HepG2 (cell line): Measurements from ENCODE around the gene CCSER2. TPM values are rescaled to one million over a fixed set of nuclear protein-coding genes. Genes with fewer than 3 reads are reported as not detected.

Experiments used
- ATAC-seq: fragments of 200-7000 bp; cut with Tn5 transposase; 3 replicates; pipeline ENCODE4 v1.9.1; 2020; ENCODE audit warnings: mild to moderate bottlenecking, moderate library complexity
- BruUV-seq: library from RNA; stranded (reverse); fragments of 400-500 nt; replicated peaks from 2 replicates; lab custom pipeline; 2021; lab: Mats Ljungman, UMichigan
- CTCF ChIA-PET: fragments of 300-600 bp; formaldehyde crosslinking; extraction: SDS; loops from one replicate; lab custom pipeline; 2021; ENCODE audit warnings: low total read pairs, inconsistent platforms, low intra/inter-chr PET ratio; lab: Yijun Ruan, JAX
- POLR2A ChIA-PET: fragments of 350-600 bp; sonication (Branson Sonifier 250); formaldehyde crosslinking; loops from one replicate; lab custom pipeline; 2020; ENCODE audit warnings: antibody characterized with exemption, inconsistent platforms; lab: Yijun Ruan, JAX
- DNase-seq: peaks from one replicate; pipeline ENCODE4 v3.0.0-alpha.2; 2015; ENCODE audit warnings: low spot score
- FAIRE-seq: peaks from 3 replicates; lab custom pipeline; 2011; peaks lifted over from hg19 to GRCh38; lab: Jason Lieb, UNC
- H2AFZ ChIP-seq: one replicate; pipeline ENCODE4 v1.6.1; 2011; ENCODE audit warnings: low read length, inconsistent platforms
- H3K27ac ChIP-seq: fragments of 300-600 bp; 3 replicates; pipeline ENCODE4 v1.8.0; 2011; ENCODE audit warnings: mixed run types, mild to moderate bottlenecking, mixed read lengths, low read length, inconsistent platforms; ENCODE audit not compliant: insufficient read depth; ENCODE audit errors: extremely low read length
- H3K27me3 ChIP-seq, 2 experiments: fragments of 200-600 bp in 1 of 2; 2 replicates in 1 of 2; 3 replicates in 1 of 2; pipeline versions ENCODE4 v1.6.0 to v1.8.0; 2011; ENCODE audit warnings: low read length in 2 of 2, mild to moderate bottlenecking in 2 of 2, moderate library complexity in 2 of 2, inconsistent platforms in 1 of 2; ENCODE audit not compliant: insufficient read depth in 2 of 2, control insufficient read depth in 1 of 2
- H3K36me3 ChIP-seq, 2 experiments: fragments of 200-600 bp in 1 of 2; replicated peaks in 1 of 2; 2 replicates in 1 of 2; 3 replicates in 1 of 2; pipeline versions ENCODE4 v1.5.1 to v1.8.0; 2011; ENCODE audit warnings: low read length in 2 of 2, inconsistent platforms in 1 of 2; ENCODE audit not compliant: insufficient read depth in 2 of 2, control insufficient read depth in 1 of 2
- H3K4me1 ChIP-seq: 2 replicates; pipeline ENCODE4 v1.5.1; 2012; ENCODE audit warnings: low read length, inconsistent platforms; ENCODE audit not compliant: insufficient read depth
- H3K4me2 ChIP-seq: 2 replicates; pipeline ENCODE4 v1.6.0; 2011; ENCODE audit warnings: low read depth, low read length, inconsistent platforms
- H3K4me3 ChIP-seq, 3 experiments: fragments of 200-600 bp in 1 of 3; sonication (generic), shearing (Covaris generic) in 1 of 3; replicated peaks in 1 of 3; 2 replicates each; pipeline ENCODE4 v1.5.1; 2011 to 2016; ENCODE audit warnings: low read length in 3 of 3, inconsistent platforms in 2 of 3, low read depth in 2 of 3, mild to moderate bottlenecking in 2 of 3, control low read depth in 1 of 3, mixed read lengths in 1 of 3; ENCODE audit not compliant: insufficient read depth in 1 of 3
- H3K79me2 ChIP-seq: one replicate; pipeline ENCODE4 v1.6.1; 2011; ENCODE audit warnings: low read length, inconsistent platforms; ENCODE audit not compliant: insufficient read depth
- H3K9ac ChIP-seq: 2 replicates; pipeline ENCODE4 v1.6.0; 2011; ENCODE audit warnings: mild to moderate bottlenecking, low read depth, low read length, inconsistent platforms; ENCODE audit not compliant: insufficient read depth
- H3K9me3 ChIP-seq: 2 replicates; pipeline ENCODE4 v1.5.1; 2012; ENCODE audit warnings: mild to moderate bottlenecking, low read length
- H4K20me1 ChIP-seq: 2 replicates; pipeline ENCODE4 v1.6.0; 2011; ENCODE audit warnings: inconsistent platforms, mild to moderate bottlenecking, low read length, moderate library complexity; ENCODE audit not compliant: insufficient read depth
- ELF4 ChIP-seq: sonication (generic); formaldehyde crosslinking; IDR thresholded peaks from 2 replicates; pipeline ENCODE4 v1.5.0; 2020; ENCODE audit warnings: missing genetic modification reagents, mild to moderate bottlenecking, moderate library complexity, borderline replicate concordance
- FOXJ3 ChIP-seq: sonication (generic); formaldehyde crosslinking; IDR thresholded peaks from 2 replicates; pipeline ENCODE4 v1.4.0; 2020; ENCODE audit warnings: missing genetic modification reagents, mild to moderate bottlenecking, borderline replicate concordance
- GFI1 ChIP-seq: sonication (generic); formaldehyde crosslinking; IDR thresholded peaks from 2 replicates; pipeline ENCODE4 v1.5.0; 2020; ENCODE audit warnings: missing genetic modification reagents, mild to moderate bottlenecking, borderline replicate concordance
- GLI4 ChIP-seq: sonication (generic); formaldehyde crosslinking; IDR thresholded peaks from 2 replicates; pipeline ENCODE4 v1.5.1; 2020; ENCODE audit warnings: missing genetic modification reagents, mild to moderate bottlenecking, moderate library complexity, borderline replicate concordance
- KDM1A ChIP-seq: IDR thresholded peaks from 2 replicates; pipeline ENCODE4 v1.6.1; 2016; ENCODE audit warnings: missing compliant biosample characterization
- MED1 ChIP-seq: sonication (generic); formaldehyde crosslinking; IDR thresholded peaks from 2 replicates; pipeline ENCODE4 v1.4.0; 2020; ENCODE audit warnings: missing genetic modification reagents
- MED13 ChIP-seq: sonication (generic); formaldehyde crosslinking; IDR thresholded peaks from 2 replicates; pipeline ENCODE4 v1.5.0; 2020; ENCODE audit warnings: missing genetic modification reagents
- RFXANK ChIP-seq: IDR thresholded peaks from 2 replicates; pipeline ENCODE4 v1.6.1; 2016
- SIX4 ChIP-seq: sonication (generic); formaldehyde crosslinking; IDR thresholded peaks from 2 replicates; pipeline ENCODE4 v1.4.0; 2020; ENCODE audit warnings: missing genetic modification reagents
- SMARCE1 ChIP-seq: fragments of 450-650 bp; IDR thresholded peaks from 2 replicates; pipeline ENCODE4 v1.6.1; 2017; ENCODE audit warnings: borderline replicate concordance
- SRSF4 ChIP-seq: fragments of 200-400 bp; formaldehyde crosslinking; IDR thresholded peaks from one replicate; pipeline ENCODE4 v1.6.1; 2018; ENCODE audit warnings: mild to moderate bottlenecking, low read depth, low read length, moderate library complexity; ENCODE audit not compliant: poor library complexity, severe bottlenecking
- ZNF432 ChIP-seq: sonication (generic); formaldehyde crosslinking; IDR thresholded peaks from 2 replicates; pipeline ENCODE4 v1.5.0; 2020; ENCODE audit warnings: missing genetic modification reagents, mild to moderate bottlenecking, borderline replicate concordance
- ZNF567 ChIP-seq: sonication (generic); formaldehyde crosslinking; IDR thresholded peaks from 2 replicates; pipeline ENCODE4 v1.8.1; 2023; ENCODE audit warnings: mild to moderate bottlenecking, missing genetic modification reagents, borderline replicate concordance
- ZNF883 ChIP-seq: sonication (generic); formaldehyde crosslinking; IDR thresholded peaks from 2 replicates; pipeline ENCODE4 v1.5.1; 2020; ENCODE audit warnings: mild to moderate bottlenecking, missing genetic modification reagents; ENCODE audit errors: not compliant biosample characterization
- WGBS: methylation state at CpG from one replicate; pipeline ENCODE4 v1.1.6; 2017; ENCODE audit warnings: low lambda C conversion rate; 5-methylcytosine and 5-hydroxymethylcytosine counted together
- in situ Hi-C: cut with HindIII; loops from 2 replicates; pipeline ENCODE4 v1.10.0; 2017; ENCODE audit warnings: low pct_unique_long_range_greater_than_20kb; ENCODE audit not compliant: extremely low pct_ligation_motif_present
- intact Hi-C: fragments of 100-400 bp; cut with micrococcal nuclease; formaldehyde crosslinking; loops from one replicate; pipeline ENCODE4 v1.10.0; 2022; ENCODE audit not compliant: unreplicated experiment
- polyA plus RNA-seq, 8 experiments: library from polyadenylated mRNA; depleted of rRNA in 3 of 8; stranded (reverse) in 7 of 8; unstranded in 1 of 8; fragments of >200 nt; fragmentation: Illumina TruSeq in 4 of 8; extraction: Trizol in 4 of 8; gene quantifications; 2 replicates each; pipeline versions ENCODE4 v1.2.1 to v1.2.3, GENCODE V29; 2011 to 2016; ENCODE audit warnings: low read depth in 4 of 8, missing spikeins in 1 of 8, mixed read lengths in 1 of 8; ENCODE audit not compliant: insufficient read depth in 1 of 8
- total RNA-seq, 5 experiments: library from RNA; depleted of rRNA; stranded (reverse); fragments of >200 nt; fragmentation: Illumina TruSeq; extraction: Trizol; gene quantifications; 2 replicates each; pipeline ENCODE4 v1.2.3, GENCODE V29; 2016; ENCODE audit warnings: low read depth in 1 of 5
- TF ChIP-seq, protein P1 (sequence below): IDR thresholded peaks from 2 replicates; pipeline ENCODE4 v1.6.1; 2016; ENCODE audit warnings: mild to moderate bottlenecking, missing biosample characterization, missing genetic modification reagents
- TF ChIP-seq, protein P2 (sequence below): sonication (generic); formaldehyde crosslinking; IDR thresholded peaks from 2 replicates; pipeline ENCODE4 v1.4.0; 2020; ENCODE audit warnings: missing genetic modification reagents
- TF ChIP-seq, protein P3 (sequence below): IDR thresholded peaks from 2 replicates; pipeline ENCODE4 v1.6.1; 2016; ENCODE audit warnings: mild to moderate bottlenecking
- TF ChIP-seq, protein P4 (sequence below): sonication (generic); formaldehyde crosslinking; IDR thresholded peaks from 2 replicates; pipeline ENCODE4 v1.4.0; 2020; ENCODE audit warnings: mild to moderate bottlenecking, low read depth, missing genetic modification reagents

Gene CCSER2
- total and polyA plus RNA-seq, 2 of the 13 experiments (the other 11 are each of a cell fraction or from before 2014, with no cell fraction given) = 13.3 to 17.2 TPM

DNA sequence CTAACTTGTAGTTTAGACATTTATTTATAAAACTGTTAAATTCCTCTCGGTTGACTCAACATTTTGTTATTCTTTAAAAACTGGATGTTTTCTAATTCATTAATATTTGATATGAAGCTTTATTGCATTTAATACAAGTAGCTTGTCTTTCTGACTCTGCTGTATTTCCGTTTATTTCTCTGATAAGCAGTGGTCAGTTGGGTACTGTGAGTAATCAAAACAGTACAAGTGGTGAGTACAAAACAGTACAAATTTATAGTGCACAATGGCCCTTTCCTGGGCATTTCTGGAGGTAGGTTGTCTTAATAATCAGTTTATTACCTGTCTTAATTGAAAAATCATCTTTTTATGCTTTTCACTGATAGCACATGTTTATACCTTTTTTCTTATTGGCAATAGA lies 182.7 kb downstream of the CCSER2 start:
- TF ChIP-seq ZNF432 (CRISPR knock-in tag) (no peak), MED1 (no peak), SIX4 (CRISPR knock-in tag) (no peak), ZNF567 (no peak), FOXJ3 (CRISPR knock-in tag) (no peak), GLI4 (CRISPR knock-in tag) (no peak), ELF4 (CRISPR knock-in tag) (no peak), KDM1A (CRISPR knock-in tag) (no peak), MED13 (CRISPR knock-in tag) (no peak), RFXANK (CRISPR knock-in tag) (no peak), SMARCE1 (no peak), GFI1 (CRISPR knock-in tag) (no peak), ZNF883 (CRISPR knock-in tag) (no peak), SRSF4 (no peak)
- TF ChIP-seq, protein P1, sequence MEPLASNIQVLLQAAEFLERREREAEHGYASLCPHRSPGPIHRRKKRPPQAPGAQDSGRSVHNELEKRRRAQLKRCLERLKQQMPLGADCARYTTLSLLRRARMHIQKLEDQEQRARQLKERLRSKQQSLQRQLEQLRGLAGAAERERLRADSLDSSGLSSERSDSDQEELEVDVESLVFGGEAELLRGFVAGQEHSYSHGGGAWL (CRISPR knock-in tag) = no peak
- TF ChIP-seq, protein P2, sequence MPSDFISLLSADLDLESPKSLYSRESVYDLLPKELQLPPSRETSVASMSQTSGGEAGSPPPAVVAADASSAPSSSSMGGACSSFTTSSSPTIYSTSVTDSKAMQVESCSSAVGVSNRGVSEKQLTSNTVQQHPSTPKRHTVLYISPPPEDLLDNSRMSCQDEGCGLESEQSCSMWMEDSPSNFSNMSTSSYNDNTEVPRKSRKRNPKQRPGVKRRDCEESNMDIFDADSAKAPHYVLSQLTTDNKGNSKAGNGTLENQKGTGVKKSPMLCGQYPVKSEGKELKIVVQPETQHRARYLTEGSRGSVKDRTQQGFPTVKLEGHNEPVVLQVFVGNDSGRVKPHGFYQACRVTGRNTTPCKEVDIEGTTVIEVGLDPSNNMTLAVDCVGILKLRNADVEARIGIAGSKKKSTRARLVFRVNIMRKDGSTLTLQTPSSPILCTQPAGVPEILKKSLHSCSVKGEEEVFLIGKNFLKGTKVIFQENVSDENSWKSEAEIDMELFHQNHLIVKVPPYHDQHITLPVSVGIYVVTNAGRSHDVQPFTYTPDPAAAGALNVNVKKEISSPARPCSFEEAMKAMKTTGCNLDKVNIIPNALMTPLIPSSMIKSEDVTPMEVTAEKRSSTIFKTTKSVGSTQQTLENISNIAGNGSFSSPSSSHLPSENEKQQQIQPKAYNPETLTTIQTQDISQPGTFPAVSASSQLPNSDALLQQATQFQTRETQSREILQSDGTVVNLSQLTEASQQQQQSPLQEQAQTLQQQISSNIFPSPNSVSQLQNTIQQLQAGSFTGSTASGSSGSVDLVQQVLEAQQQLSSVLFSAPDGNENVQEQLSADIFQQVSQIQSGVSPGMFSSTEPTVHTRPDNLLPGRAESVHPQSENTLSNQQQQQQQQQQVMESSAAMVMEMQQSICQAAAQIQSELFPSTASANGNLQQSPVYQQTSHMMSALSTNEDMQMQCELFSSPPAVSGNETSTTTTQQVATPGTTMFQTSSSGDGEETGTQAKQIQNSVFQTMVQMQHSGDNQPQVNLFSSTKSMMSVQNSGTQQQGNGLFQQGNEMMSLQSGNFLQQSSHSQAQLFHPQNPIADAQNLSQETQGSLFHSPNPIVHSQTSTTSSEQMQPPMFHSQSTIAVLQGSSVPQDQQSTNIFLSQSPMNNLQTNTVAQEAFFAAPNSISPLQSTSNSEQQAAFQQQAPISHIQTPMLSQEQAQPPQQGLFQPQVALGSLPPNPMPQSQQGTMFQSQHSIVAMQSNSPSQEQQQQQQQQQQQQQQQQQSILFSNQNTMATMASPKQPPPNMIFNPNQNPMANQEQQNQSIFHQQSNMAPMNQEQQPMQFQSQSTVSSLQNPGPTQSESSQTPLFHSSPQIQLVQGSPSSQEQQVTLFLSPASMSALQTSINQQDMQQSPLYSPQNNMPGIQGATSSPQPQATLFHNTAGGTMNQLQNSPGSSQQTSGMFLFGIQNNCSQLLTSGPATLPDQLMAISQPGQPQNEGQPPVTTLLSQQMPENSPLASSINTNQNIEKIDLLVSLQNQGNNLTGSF = no peak
- TF ChIP-seq, protein P3, sequence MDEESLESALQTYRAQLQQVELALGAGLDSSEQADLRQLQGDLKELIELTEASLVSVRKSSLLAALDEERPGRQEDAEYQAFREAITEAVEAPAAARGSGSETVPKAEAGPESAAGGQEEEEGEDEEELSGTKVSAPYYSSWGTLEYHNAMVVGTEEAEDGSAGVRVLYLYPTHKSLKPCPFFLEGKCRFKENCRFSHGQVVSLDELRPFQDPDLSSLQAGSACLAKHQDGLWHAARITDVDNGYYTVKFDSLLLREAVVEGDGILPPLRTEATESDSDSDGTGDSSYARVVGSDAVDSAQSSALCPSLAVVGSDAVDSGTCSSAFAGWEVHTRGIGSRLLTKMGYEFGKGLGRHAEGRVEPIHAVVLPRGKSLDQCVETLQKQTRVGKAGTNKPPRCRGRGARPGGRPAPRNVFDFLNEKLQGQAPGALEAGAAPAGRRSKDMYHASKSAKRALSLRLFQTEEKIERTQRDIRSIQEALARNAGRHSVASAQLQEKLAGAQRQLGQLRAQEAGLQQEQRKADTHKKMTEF (CRISPR knock-in tag) = no peak
- TF ChIP-seq, protein P4, sequence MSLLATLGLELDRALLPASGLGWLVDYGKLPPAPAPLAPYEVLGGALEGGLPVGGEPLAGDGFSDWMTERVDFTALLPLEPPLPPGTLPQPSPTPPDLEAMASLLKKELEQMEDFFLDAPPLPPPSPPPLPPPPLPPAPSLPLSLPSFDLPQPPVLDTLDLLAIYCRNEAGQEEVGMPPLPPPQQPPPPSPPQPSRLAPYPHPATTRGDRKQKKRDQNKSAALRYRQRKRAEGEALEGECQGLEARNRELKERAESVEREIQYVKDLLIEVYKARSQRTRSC = no peak
- TF ChIP-seq, all 625 proteins: peak for 0
- no TSS peak for BruUV-seq
- in situ Hi-C loops = no loop called here

More for the DNA sequence above, 182.7 kb downstream of the CCSER2 start:
- FAIRE-seq (no peak), DNase-seq (no peak), ATAC-seq (no peak)
- no peaks in the 10 kb centered on the region; the same call in 1 of the 2 replicates for H3K4me1 ChIP-seq
- no peaks in the 10 kb centered on the region for H3K27me3 ChIP-seq
- no peaks in the 10 kb centered on the region for H3K79me2 ChIP-seq
- H3K4me3 ChIP-seq = no peak overlapping the region
- H3K36me3 ChIP-seq = peaks cover 2 to 12% of the 10 kb centered on the region in 2 experiments
- no peak overlapping the region for H3K4me2 ChIP-seq
- POLR2A ChIA-PET = no interaction called here
- no peaks in the 10 kb centered on the region for H4K20me1 ChIP-seq
- H3K27ac ChIP-seq = no peak overlapping the region
- H3K9ac ChIP-seq = no peak overlapping the region
- WGBS = 97% methylated on average over 2 of the region's 2 CpGs
- no peaks in the 10 kb centered on the region for H3K9me3 ChIP-seq
- H2AFZ ChIP-seq = no peak overlapping the region
- intact Hi-C loops = no loop called here
- CTCF ChIA-PET = no interaction called here
